Uterus (tissue), 4 donors: ENCODE measurements around the gene C1QC. TPM values are rescaled to one million over a fixed set of nuclear protein-coding genes. Genes with fewer than 3 reads are reported as not detected.

Experiments used
- DNase-seq, 2 donors: peaks; one replicate each; pipeline ENCODE4 v3.0.0-alpha.2; 2019 to 2020
- H3K27ac ChIP-seq, 2 donors: fragments of 200-600 bp; sonication (generic); 1 replicate in 1 of 2; 2 replicates in 1 of 2; pipeline ENCODE4 v1.5.1; 2016 to 2018
- H3K27me3 ChIP-seq, 2 donors: fragments of 200-600 bp; sonication (generic); one replicate each; pipeline ENCODE4 v1.5.1; 2018 to 2019; ENCODE audit warnings: control low read depth in 1 of 2
- H3K36me3 ChIP-seq, 2 donors: fragments of 200-600 bp; sonication (generic); one replicate each; pipeline ENCODE4 v1.5.1; 2019; ENCODE audit warnings: control low read depth in 1 of 2
- H3K4me1 ChIP-seq, 2 donors: fragments of 200-600 bp; sonication (generic); one replicate each; pipeline ENCODE4 v1.5.1; 2018 to 2019; ENCODE audit warnings: control low read depth in 1 of 2
- H3K4me3 ChIP-seq, 2 donors: fragments of 200-600 bp; sonication (generic); 1 replicate in 1 of 2; 2 replicates in 1 of 2; pipeline ENCODE4 v1.5.1; 2018 to 2019; ENCODE audit warnings: mild to moderate bottlenecking in 1 of 2
- H3K9me3 ChIP-seq, 2 donors: fragments of 200-600 bp; sonication (generic); one replicate each; pipeline ENCODE4 v1.5.1; 2019; ENCODE audit warnings: control low read depth in 1 of 2
- POLR2A ChIP-seq, 2 donors: fragments of 450-650 bp; IDR thresholded peaks; one replicate each; pipeline ENCODE4 v1.6.1; 2016; ENCODE audit warnings: antibody characterized with exemption in 2 of 2, mild to moderate bottlenecking in 1 of 2, moderate library complexity in 1 of 2
- intact Hi-C: fragments of 100-400 bp; cut with DNase I; formaldehyde crosslinking; loops from one replicate; pipeline ENCODE4 v1.15.1; 2023; ENCODE audit warnings: low total_unique reads
- total RNA-seq, 4 donors: library from RNA; depleted of rRNA in 3 of 4; stranded (reverse); fragments of >200 nt in 3 of 4; gene quantifications; one replicate each; pipeline versions ENCODE4 v1.1.0 to v1.2.4, GENCODE V29; 2014 to 2023
- TF ChIP-seq, protein P1 (sequence below), 4 experiments: fragments of 200-600 bp in 2 of 4; fragments of 450-650 bp in 2 of 4; sonication (generic) in 2 of 4; IDR thresholded peaks; one replicate each; pipeline ENCODE4 v1.5.1; 2016 to 2019; ENCODE audit warnings: antibody characterized with exemption in 4 of 4, mild to moderate bottlenecking in 2 of 4, moderate library complexity in 1 of 4
- donor health status: DM: yes; HTN: yes; CAD: no.

C1QC gene
- total RNA-seq, 4 donors from 2014 or later: 8.2 to 120 (median 28.1) TPM

- intact Hi-C loops: no loop called here
- no peak for DNase-seq
- Histone ChIP-seq H3K4me3 (no peak overlapping the region), H3K36me3 (no peaks in the 10 kb centered on the region), H3K4me1 (no peaks in the 10 kb centered on the region), H3K27me3 (no peaks in the 10 kb centered on the region), H3K27ac (no peak overlapping the region), H3K9me3 (no peaks in the 10 kb centered on the region)
- TF ChIP-seq POLR2A (IDR thresholded peaks at IDR 0.05): no peak
- TF ChIP-seq, protein P1, sequence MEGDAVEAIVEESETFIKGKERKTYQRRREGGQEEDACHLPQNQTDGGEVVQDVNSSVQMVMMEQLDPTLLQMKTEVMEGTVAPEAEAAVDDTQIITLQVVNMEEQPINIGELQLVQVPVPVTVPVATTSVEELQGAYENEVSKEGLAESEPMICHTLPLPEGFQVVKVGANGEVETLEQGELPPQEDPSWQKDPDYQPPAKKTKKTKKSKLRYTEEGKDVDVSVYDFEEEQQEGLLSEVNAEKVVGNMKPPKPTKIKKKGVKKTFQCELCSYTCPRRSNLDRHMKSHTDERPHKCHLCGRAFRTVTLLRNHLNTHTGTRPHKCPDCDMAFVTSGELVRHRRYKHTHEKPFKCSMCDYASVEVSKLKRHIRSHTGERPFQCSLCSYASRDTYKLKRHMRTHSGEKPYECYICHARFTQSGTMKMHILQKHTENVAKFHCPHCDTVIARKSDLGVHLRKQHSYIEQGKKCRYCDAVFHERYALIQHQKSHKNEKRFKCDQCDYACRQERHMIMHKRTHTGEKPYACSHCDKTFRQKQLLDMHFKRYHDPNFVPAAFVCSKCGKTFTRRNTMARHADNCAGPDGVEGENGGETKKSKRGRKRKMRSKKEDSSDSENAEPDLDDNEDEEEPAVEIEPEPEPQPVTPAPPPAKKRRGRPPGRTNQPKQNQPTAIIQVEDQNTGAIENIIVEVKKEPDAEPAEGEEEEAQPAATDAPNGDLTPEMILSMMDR (IDR thresholded peaks at IDR 0.05): no peak
These were observed 37.3 kb upstream of the C1QC start for GRCh38 chr1:22606161-22606560.

- TF ChIP-seq POLR2A (IDR thresholded peaks at IDR 0.05): no peak
- TF ChIP-seq, protein P1 (IDR thresholded peaks at IDR 0.05): no peak
- H3K27me3 ChIP-seq: no peaks in the 10 kb centered on the region
- H3K4me1 ChIP-seq: no peaks in the 10 kb centered on the region
- no peak overlapping the region for H3K4me3 ChIP-seq
- no peak for DNase-seq
- H3K27ac ChIP-seq: no peak overlapping the region
- H3K9me3 ChIP-seq: no peaks in the 10 kb centered on the region
- H3K36me3 ChIP-seq: no peaks in the 10 kb centered on the region
- intact Hi-C loops: no loop called here
These were observed 36.3 kb upstream of the C1QC start for GRCh38 chr1:22607154-22607553.

DNA sequence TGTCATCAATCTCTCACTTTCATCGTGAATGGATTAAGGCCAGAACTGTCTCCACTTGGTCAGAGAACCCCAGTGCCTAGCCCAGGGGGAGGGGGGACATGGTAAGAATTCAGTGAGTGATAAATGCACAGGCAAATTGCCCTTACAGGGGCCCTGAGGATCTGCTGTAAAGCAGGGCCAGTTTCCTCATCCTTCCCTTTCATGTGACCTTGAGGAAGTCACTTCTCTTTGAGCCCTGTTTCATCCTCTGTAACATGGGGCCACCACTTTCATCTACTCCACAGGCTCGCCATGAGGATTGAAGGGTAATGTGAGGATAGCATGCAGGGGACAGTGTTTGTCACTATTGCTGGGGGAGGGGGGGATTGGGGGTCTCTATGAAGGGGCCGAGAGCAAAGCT, 35.1 kb upstream of the C1QC start:
- DNase-seq: no peak
- H3K4me3 ChIP-seq: no peak overlapping the region
- H3K27me3 ChIP-seq: no peaks in the 10 kb centered on the region
- intact Hi-C loops: no loop called here
- H3K27ac ChIP-seq: no peak overlapping the region
- no peaks in the 10 kb centered on the region for H3K36me3 ChIP-seq
- no peaks in the 10 kb centered on the region for H3K9me3 ChIP-seq
- TF ChIP-seq POLR2A (IDR thresholded peaks at IDR 0.05): no peak
- TF ChIP-seq, protein P1 (IDR thresholded peaks at IDR 0.05): no peak
- no peaks in the 10 kb centered on the region for H3K4me1 ChIP-seq

DNA sequence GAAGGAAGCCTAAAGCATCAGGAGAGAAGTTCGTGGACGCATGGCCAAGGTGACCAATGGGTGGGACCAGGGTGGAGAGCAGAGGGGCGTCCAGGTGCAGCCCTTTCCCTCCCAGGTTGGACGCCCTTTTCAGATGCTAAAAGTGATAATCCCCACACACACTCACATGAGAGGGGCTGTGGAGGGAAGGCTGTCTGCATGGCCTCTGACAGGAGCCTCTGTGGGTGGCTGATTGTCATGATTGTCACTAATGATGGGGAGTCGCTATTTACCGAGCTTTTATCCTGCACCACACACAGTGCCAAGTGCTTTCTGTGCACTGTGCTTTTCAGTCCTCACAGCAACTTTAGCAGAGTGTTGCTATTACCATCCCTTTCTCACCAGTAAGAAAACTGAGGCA, 34.1 kb upstream of the C1QC start:
- no peaks in the 10 kb centered on the region for H3K27me3 ChIP-seq
- H3K9me3 ChIP-seq: no peaks in the 10 kb centered on the region
- no peaks in the 10 kb centered on the region for H3K36me3 ChIP-seq
- no peak overlapping the region for H3K4me3 ChIP-seq
- no peak for DNase-seq
- H3K4me1 ChIP-seq: no peaks in the 10 kb centered on the region
- TF ChIP-seq, protein P1 (IDR thresholded peaks at IDR 0.05): no peak
- TF ChIP-seq POLR2A (IDR thresholded peaks at IDR 0.05): no peak
- intact Hi-C loops: no loop called here
- H3K27ac ChIP-seq: no peak overlapping the region

GRCh38 chr1:22611530-22611947, 31.9 kb upstream of the C1QC start:
- no peaks in the 10 kb centered on the region for H3K27me3 ChIP-seq
- intact Hi-C loops: no loop called here
- H3K4me1 ChIP-seq: no peaks in the 10 kb centered on the region
- no peaks in the 10 kb centered on the region for H3K36me3 ChIP-seq
- TF ChIP-seq, protein P1 (IDR thresholded peaks at IDR 0.05): no peak
- TF ChIP-seq POLR2A (IDR thresholded peaks at IDR 0.05): no peak
- no peak overlapping the region for H3K27ac ChIP-seq
- H3K4me3 ChIP-seq: no peak overlapping the region
- H3K9me3 ChIP-seq: no peaks in the 10 kb centered on the region
- peak in 1 of 2 donors; percentile 21 for DNase-seq
